Kidney (tissue), 14 donors: ENCODE data around the gene TANC1. TPM values are rescaled to one million over a fixed set of nuclear protein-coding genes. Genes with fewer than 3 reads are reported as not detected.
A peak's percentile ranks its signal among the peaks of the same experiment; 100 is the strongest.

Source experiments
- DNase-seq, 5 donors: peaks; one replicate each; pipeline ENCODE4 v3.0.0-alpha.2; 2013 to 2020
- FAIRE-seq: peaks from 2 replicates; lab custom pipeline; 2012; peaks lifted over from hg19 to GRCh38; lab: Jason Lieb, UNC
- H3K27ac ChIP-seq, 2 donors: one replicate each; pipeline ENCODE4 v1.7.0; 2013; ENCODE audit warnings: low read depth in 2 of 2, low read length in 2 of 2, inconsistent platforms in 1 of 2
- H3K27me3 ChIP-seq: one replicate; pipeline ENCODE4 v1.7.1; 2013; ENCODE audit warnings: low read length, inconsistent platforms; ENCODE audit not compliant: control insufficient read depth, insufficient read depth
- H3K36me3 ChIP-seq, 3 donors: one replicate each; pipeline versions ENCODE4 v1.7.0 to v1.7.1; 2013; ENCODE audit warnings: low read length in 3 of 3, control low read depth in 1 of 3, inconsistent platforms in 1 of 3; ENCODE audit not compliant: insufficient read depth in 3 of 3, control insufficient read depth in 2 of 3
- H3K4me1 ChIP-seq, 3 donors: one replicate each; pipeline versions ENCODE4 v1.7.0 to v1.7.1; 2013; ENCODE audit warnings: low read length in 3 of 3, inconsistent platforms in 1 of 3, low read depth in 1 of 3; ENCODE audit not compliant: control insufficient read depth in 2 of 3, insufficient read depth in 2 of 3
- H3K4me3 ChIP-seq, 3 donors: one replicate each; pipeline versions ENCODE4 v1.7.0 to v1.8.1; 2013; ENCODE audit warnings: low read length in 3 of 3, control low read depth in 1 of 3, inconsistent platforms in 1 of 3
- H3K9ac ChIP-seq, 3 donors: one replicate each; pipeline versions ENCODE4 v1.7.0 to v1.7.1; 2013; ENCODE audit warnings: low read length in 3 of 3, control low read depth in 1 of 3, inconsistent platforms in 1 of 3
- H3K9me3 ChIP-seq, 3 donors: one replicate each; pipeline versions ENCODE4 v1.7.0 to v1.7.1; 2013; ENCODE audit warnings: low read length in 3 of 3, control low read depth in 1 of 3, inconsistent platforms in 1 of 3; ENCODE audit not compliant: control insufficient read depth in 2 of 3, insufficient read depth in 1 of 3
- intact Hi-C: fragments of 100-400 bp; cut with DNase I; formaldehyde crosslinking; loops from one replicate; pipeline ENCODE4 v1.11.1; 2022
- polyA plus RNA-seq: library from polyadenylated mRNA; stranded (reverse); fragments of 350-450 nt; fragmentation: Illumina TruSeq; extraction: RNeasy Lipid Tissue Mini Kit (QIAGEN cat#74804); gene quantifications from one replicate; pipeline ENCODE4 v1.2.3, GENCODE V29; 2014; ENCODE audit warnings: low read depth, low replicate concordance; ENCODE audit not compliant: insufficient read depth
- total RNA-seq: library from RNA; stranded (reverse); fragmentation: NEBNext Ultra II Directional; extraction: Animal tissue kit (Norgen Biotek cat#: 25700); gene quantifications from one replicate; pipeline ENCODE4 v1.2.1, GENCODE V29; 2021
- TF ChIP-seq, protein P1 (sequence below): IDR thresholded peaks from 3 replicates; pipeline ENCODE4 v1.5.1; 2012; ENCODE audit warnings: mild to moderate bottlenecking, moderate library complexity, borderline replicate concordance; ENCODE audit not compliant: insufficient read depth; ENCODE audit errors: extremely low read depth
- donor health status: control.
- donor health status: control.
- donor health status: control.
- donor health status: control.
- donor health status: control.
- donor health status: DM: yes; HTN: yes; CAD: no.
- donor health status: Normal renal cell carcinoma (clear cell type).

The TANC1 gene
- total and polyA plus RNA-seq, 2 donors from 2014 or later: 9.2 to 39.0 TPM

DNA sequence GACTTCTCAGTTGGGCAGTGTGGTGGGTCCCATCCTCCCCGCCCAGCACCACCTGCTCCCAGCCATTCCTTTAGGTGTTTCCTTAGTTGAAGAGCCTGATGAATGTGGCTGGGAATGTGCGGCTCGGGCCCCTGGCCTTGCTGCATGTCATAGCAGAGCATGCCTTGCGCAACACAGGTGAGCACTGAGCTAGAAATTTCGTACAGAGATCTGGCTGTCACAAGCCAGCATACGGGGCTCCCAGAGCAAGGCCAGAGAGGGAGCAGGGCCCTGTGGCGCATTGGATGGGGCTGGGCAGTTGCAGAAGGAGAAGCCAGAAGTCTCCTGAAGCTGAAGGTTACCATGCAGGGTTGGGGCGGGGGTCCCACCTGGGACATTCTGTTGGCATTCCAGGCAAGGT lies 188.4 kb downstream of the TANC1 start:
- intact Hi-C loops: no loop called here
- Histone ChIP-seq H3K27me3 (no peaks in the 10 kb centered on the region), H3K9ac (peak overlapping the region in 1 of 3 donors; percentile 30), H3K4me1 (peaks cover 20 to 41% (median 36%) of the 10 kb centered on the region in 3 donors), H3K27ac (peak overlapping the region; percentile 13 to 30), H3K9me3 (no peaks in the 10 kb centered on the region), H3K36me3 (peaks cover 0 to 2% (median 0%) of the 10 kb centered on the region in 3 donors), H3K4me3 (peak overlapping the region in 1 of 3 donors; percentile 44)
- TF ChIP-seq, protein P1, sequence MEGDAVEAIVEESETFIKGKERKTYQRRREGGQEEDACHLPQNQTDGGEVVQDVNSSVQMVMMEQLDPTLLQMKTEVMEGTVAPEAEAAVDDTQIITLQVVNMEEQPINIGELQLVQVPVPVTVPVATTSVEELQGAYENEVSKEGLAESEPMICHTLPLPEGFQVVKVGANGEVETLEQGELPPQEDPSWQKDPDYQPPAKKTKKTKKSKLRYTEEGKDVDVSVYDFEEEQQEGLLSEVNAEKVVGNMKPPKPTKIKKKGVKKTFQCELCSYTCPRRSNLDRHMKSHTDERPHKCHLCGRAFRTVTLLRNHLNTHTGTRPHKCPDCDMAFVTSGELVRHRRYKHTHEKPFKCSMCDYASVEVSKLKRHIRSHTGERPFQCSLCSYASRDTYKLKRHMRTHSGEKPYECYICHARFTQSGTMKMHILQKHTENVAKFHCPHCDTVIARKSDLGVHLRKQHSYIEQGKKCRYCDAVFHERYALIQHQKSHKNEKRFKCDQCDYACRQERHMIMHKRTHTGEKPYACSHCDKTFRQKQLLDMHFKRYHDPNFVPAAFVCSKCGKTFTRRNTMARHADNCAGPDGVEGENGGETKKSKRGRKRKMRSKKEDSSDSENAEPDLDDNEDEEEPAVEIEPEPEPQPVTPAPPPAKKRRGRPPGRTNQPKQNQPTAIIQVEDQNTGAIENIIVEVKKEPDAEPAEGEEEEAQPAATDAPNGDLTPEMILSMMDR: no peak
- DNase-seq (peak in 1 of 5 donors; percentile 87), FAIRE-seq (no peak)

DNA sequence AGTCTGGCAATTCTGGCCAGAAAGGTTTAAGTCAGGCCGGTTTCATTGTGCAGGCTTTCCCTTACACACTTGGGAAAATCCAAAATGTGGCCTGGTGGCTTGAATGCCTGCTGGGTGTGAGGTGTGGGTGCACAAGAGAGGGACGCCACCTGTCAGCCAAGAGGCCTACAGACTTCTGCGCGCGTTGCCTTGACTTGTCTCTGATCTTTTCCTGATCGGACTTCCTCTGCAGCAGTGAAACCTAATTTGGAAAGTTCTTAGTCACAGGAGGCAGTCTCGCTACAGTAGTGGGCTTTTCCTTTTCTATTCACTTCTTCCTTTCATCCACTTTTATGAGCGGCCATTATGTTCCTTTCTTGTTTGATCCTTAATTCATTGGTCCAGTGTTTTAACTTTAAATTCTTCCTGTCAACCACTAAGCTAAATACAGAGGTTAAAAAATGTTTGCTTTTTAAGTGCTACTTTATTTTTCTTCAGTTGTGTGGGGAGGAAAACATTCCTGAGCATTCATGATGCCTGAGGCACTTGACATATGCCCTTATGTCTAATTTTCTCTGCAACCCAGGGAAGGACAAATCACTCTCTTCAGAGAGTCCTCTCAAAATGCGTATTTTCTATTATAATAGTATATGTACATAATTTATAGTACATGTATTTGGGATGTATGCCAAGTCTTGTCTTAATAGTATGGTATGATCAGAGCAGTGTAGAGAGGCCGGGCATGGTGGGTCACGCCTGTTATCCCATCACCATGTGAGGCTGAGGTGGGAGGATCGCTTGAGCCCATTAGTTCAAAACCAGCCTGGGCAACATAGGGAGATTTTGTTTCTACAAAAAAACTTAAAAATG lies 189.1 kb downstream of the TANC1 start:
- Histone ChIP-seq H3K36me3 (peaks cover 0 to 2% (median 0%) of the 10 kb centered on the region in 3 donors), H3K4me3 (no peak overlapping the region), H3K9me3 (no peaks in the 10 kb centered on the region), H3K9ac (no peak overlapping the region), H3K4me1 (peaks cover 17 to 37% (median 33%) of the 10 kb centered on the region in 3 donors), H3K27me3 (no peaks in the 10 kb centered on the region), H3K27ac (peak overlapping the region; percentile 13 to 30)
- peak in 1 of 5 donors; percentile 50 for DNase-seq
- intact Hi-C loops: no loop called here
- TF ChIP-seq, protein P1: no peak
- no peak for FAIRE-seq

DNA sequence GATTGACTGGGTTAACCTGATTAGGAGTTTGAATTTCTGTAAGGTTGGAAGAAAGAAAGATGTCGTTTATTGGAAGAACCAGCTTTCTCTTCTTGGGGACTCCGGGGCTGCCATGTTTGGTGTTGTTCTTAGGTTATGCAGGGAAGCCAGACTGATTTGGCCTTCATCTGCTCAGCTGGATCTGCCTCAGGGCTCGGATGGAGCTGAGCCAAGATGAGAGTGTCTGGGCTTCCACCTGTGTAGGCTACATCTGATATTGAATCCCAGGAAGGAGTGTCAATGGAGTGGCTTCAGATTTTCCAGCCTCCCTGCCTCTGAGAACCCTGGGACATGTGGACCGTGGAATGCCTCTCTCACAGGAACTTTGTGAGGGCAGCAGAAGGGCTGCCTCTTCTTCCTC lies 192.0 kb downstream of the TANC1 start:
- Histone ChIP-seq H3K9me3 (no peaks in the 10 kb centered on the region), H3K27me3 (no peaks in the 10 kb centered on the region), H3K4me1 (peaks cover 4 to 23% (median 19%) of the 10 kb centered on the region in 3 donors), H3K4me3 (no peak overlapping the region), H3K9ac (no peak overlapping the region), H3K36me3 (peaks cover 0 to 2% (median 0%) of the 10 kb centered on the region in 3 donors), H3K27ac (no peak overlapping the region)
- intact Hi-C loops: no loop called here
- TF ChIP-seq, protein P1: no peak
- DNase-seq (no peak), FAIRE-seq (no peak)
